NCI-H510A (cell line): Measurements from ENCODE around the gene CCR3.

Experiments used
- DNase-seq: peaks from one replicate; lab custom pipeline; 2025; lab: John Stamatoyannopoulos, UW

Gene CCR3

DNA sequence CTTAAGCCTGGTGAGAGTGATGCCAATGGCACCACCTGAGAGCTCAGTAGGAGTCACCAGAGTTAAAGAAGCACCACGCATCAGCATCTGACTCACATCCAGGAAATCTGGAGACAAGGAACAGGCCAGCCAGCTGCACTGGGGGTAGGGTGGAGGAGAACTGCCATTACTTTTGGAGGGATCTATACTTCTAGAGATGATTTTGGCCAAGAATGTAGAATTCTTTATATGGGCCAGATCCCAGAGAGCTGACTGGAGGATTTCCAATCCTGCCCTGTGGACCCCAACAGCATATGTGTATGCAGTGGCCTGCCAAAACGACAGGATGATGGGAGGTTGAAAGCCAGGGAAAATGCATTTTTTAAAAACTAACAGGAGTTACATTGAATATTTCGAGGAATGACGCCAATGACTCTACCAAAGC lies 29.8 kb downstream of the CCR3 start:
- no peak for DNase-seq

DNA sequence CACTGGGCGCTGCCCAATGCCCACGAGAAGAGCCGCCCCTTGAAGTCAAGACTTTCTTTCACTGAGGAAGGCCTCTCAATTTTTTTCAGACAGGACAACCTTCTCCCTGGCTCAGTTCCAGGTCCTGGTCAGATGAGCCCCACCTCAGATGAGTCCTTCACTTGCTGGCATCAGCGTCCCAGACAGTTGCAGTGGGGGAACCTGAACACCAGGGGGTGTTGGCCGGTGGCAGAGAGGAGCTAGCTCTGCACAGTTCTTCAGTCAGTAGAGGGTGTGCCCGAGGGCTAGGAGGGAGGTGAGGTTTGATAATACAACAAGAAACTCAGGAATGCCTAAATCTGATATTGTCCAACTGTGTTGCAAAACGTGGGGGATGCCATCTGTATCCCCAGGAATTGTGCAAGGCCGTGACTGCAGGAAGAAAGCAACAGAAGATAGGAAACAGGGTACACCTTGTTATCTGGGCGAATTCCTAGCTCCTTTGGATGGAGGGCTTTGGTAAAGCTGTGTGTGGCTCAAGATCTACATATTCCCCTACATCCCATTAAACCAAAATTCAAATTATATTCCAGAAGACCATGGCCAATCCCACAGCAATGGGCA lies 34.3 kb downstream of the CCR3 start:
- DNase-seq = no peak

DNA sequence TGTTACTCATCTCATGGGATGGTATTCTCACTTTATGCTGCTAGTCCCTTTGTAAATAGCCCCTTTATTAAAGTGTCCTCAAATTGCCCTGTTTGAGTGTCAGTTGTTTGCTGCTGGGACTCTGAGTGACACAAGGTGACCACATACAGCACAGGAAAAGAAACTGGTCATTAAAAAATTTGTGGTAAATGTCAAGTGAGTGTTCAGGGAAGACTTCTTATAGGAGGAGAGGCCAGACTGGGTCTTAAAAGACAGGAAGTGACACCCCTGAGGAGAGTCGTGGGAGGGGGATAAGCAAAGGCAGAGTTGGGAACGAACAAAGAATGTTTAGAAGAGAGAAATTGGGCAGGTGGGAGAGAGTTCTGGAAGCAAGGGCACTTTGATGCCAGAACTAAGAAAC lies 35.2 kb downstream of the CCR3 start:
- no peak for DNase-seq

GRCh38 chr3:46278816-46279672 lies 36.8 kb downstream of the CCR3 start:
- no peak for DNase-seq

GRCh38 chr3:46280105-46280797 lies 38.0 kb downstream of the CCR3 start:
- no peak for DNase-seq

GRCh38 chr3:46281551-46281950 lies 39.3 kb downstream of the CCR3 start:
- no peak for DNase-seq

DNA sequence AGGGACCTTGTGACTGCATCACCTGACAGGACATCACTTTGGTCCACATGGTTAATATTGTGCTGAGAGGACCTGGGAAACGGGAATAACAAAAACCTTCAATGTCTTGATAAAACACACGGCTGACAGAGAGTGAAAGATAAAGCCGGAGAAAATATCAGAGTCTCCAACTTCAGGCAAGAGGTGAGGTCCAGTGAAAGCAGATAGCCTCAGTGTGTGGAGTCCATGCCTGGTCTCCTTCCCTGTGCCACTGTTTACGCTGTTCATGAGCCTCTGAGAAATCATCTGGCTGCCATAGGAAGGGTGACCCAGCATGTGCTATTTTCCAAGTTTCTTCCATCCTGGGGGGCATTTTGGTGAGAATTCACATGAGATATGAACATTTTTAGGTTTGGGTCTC lies 39.8 kb downstream of the CCR3 start:
- no peak for DNase-seq

DNA sequence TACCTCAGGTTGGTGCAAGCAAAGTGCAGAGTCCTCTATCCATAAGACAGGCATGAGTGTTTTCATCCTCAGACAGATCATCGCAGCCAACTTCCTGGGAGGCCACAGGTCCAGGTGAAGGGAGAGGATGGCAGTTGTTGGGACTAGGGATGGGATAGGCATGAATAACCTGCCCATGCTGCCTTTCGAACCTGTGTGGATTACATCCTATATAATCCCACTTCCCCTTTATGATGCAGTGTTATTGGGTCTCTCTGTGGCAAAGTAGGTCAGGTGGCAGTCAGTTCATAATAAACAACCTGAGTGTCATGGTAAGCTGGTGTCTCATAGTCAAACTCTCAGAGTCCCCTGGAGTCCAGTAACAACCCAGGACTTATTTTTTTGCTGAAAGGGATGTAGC lies 40.4 kb downstream of the CCR3 start:
- no peak for DNase-seq

GRCh38 chr3:46283881-46284450 lies 41.7 kb downstream of the CCR3 start:
- DNase-seq = no peak

- DNase-seq = no peak
Measured at GRCh38 chr3:46284981-46285683, 42.9 kb downstream of the CCR3 start.

DNA sequence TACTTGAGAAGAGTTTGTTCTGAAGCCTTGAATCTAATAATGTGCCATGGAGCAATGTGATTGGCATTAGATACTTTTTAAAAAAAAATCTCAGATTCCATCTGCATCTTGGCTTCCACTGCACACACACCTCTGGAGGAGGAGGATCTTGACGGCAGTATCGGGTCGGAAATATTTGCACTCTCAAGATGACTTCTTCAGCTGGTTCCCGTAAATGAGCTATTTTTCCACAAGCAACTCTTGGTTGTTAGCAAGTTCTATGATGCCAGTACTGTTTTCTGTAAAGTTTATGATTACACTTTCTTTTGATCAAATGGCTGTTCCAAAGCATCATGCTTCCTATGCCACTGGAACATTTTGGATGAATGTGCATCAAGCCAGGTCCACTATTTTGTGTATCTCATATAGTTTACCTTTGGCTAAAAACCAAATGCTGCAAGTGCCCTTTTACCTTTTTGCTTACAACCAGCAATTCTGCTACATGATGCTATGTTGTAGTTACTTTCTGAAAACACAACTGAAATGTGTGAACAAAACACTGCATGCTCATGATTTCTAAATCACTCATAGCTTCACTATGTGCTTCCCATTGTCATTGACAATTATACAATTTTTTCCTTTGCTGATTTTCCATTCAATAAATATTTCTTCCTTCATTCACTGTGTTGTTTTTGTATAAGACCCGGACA lies 43.8 kb downstream of the CCR3 start:
- DNase-seq = no peak

DNA sequence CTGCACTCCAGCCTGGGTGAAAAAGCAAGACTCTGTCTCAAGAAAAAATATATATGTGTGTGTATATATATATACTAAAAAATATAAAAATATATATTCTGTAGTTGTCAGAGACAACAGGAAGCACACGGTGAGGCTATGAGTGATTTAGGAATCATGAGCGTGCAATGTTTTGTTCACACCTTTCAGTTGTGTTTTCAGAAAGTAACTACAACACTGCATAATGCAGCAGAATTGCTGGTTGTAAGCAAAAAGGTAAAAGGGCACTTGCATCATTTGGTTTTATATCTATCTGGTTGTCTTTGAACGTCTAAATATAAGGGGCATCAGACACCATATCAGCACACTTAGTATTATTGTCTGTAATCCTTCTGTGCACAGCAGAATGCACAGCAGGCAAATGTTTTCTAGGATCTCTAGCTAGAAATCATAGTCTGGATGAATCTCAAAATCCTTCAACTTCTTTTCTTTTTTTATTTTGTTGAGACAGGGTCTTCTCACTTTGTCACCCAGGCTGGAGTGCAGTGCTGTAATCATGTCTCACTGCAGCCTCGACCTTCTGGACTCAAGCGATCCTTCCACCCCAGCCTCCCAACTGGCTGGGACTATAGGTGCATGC lies 44.8 kb downstream of the CCR3 start:
- no peak for DNase-seq

- DNase-seq = no peak
Measured at GRCh38 chr3:46289551-46289950, 47.3 kb downstream of the CCR3 start.

- DNase-seq = no peak
Measured at GRCh38 chr3:46289966-46290365, 47.7 kb downstream of the CCR3 start.

- DNase-seq = no peak
Measured at GRCh38 chr3:46291046-46291445, 48.8 kb downstream of the CCR3 start.

DNA sequence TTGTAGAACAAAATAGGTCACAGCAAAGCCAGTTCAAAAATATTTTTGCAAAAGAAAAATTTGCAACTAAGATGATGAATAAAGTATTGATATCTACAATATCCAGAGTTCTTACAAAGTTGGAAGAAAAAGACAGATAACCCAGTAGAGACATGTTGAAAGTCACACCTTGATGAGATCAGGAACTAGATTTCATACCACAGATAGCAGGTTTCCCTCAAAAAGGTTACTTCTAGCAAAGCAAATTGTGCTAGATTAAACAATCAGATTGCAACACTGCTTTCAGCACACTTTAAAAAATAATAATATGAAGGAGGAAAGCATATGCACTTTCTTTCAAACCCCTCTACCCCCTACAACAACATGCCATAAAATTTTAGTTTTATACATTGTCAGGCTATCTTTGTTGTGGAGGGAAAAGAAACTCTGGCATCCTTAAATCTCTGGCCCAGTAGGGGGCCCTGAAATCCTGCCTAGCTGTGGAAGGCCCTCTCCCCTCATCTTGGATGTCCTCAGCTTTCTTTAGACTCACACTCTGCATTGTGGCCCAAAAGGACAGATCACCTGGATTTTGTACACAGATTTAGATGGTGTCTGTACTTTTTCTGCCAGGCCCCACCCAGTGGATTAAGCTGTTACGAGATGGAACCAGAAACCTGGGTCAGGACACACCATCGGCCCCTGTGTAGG lies 50.9 kb downstream of the CCR3 start:
- no peak for DNase-seq

- no peak for DNase-seq
Measured at GRCh38 chr3:46293991-46294833, 52.0 kb downstream of the CCR3 start.

DNA sequence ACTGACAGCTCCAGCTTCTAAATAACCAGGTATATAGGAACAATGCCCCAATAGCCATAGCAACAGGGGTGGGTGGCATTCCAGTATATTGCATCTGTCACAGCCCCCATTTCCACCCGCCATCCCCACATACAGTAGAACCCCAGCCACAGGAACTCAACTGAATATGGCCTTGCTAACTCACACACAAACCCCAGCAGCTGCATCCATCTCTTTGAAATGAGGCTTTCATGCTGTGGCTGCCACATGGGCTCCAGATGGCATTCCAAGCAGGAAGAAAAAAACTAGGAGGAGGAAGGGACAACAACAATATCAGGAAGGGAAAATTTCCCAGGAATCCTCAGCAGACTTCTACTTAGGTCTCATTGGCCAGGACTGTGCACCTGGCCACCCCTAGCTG lies 54.6 kb downstream of the CCR3 start:
- DNase-seq = no peak

GRCh38 chr3:46297658-46298423 lies 55.6 kb downstream of the CCR3 start:
- DNase-seq = no peak
